Fibroblast of lung (primary cell): ENCODE data around the gene PRDM16. TPM values are rescaled to one million over a fixed set of nuclear protein-coding genes. Genes with fewer than 3 reads are reported as not detected.

ENCODE experiments used
- DNase-seq, 2 donors: peaks; one replicate each; pipeline versions ENCODE4 v3.0.0 to v3.0.0-alpha.2; 2010; ENCODE audit warnings: low read depth in 2 of 2
- H2AFZ ChIP-seq: 2 replicates; pipeline ENCODE4 v1.5.1; 2012; ENCODE audit warnings: low read length, control low read depth, inconsistent platforms
- H3K27ac ChIP-seq: 2 replicates; pipeline ENCODE4 v1.5.1; 2011; ENCODE audit warnings: low read length, control low read depth; ENCODE audit not compliant: insufficient read depth
- H3K27me3 ChIP-seq: 2 replicates; pipeline ENCODE4 v1.5.1; 2011; ENCODE audit warnings: mild to moderate bottlenecking, low read length; ENCODE audit not compliant: control insufficient read depth, insufficient read depth
- H3K36me3 ChIP-seq: 2 replicates; pipeline ENCODE4 v1.5.1; 2011; ENCODE audit warnings: low read length; ENCODE audit not compliant: control insufficient read depth, insufficient read depth
- H3K4me1 ChIP-seq: 2 replicates; pipeline ENCODE4 v1.5.1; 2011; ENCODE audit warnings: low read length; ENCODE audit not compliant: control insufficient read depth, insufficient read depth; ENCODE audit errors: extremely low read depth
- H3K4me2 ChIP-seq: 2 replicates; pipeline ENCODE4 v1.5.1; 2011; ENCODE audit warnings: low read length, control low read depth; ENCODE audit not compliant: insufficient read depth; ENCODE audit errors: extremely low read depth
- H3K4me3 ChIP-seq, 4 experiments: fragments of 200-600 bp in 1 of 4; sonication (generic) in 1 of 4; replicated peaks in 1 of 4; 2 replicates each; pipeline ENCODE4 v1.5.1; 2011 to 2016; ENCODE audit warnings: low read length in 4 of 4, low read depth in 3 of 4, mild to moderate bottlenecking in 3 of 4, control low read depth in 2 of 4, inconsistent platforms in 1 of 4, mixed read lengths in 1 of 4; ENCODE audit not compliant: insufficient read depth in 1 of 4; ENCODE audit errors: control extremely low read depth in 1 of 4
- H3K79me2 ChIP-seq: 2 replicates; pipeline ENCODE4 v1.5.1; 2012; ENCODE audit warnings: mild to moderate bottlenecking, low read length, inconsistent platforms; ENCODE audit not compliant: control insufficient read depth, insufficient read depth
- H3K9ac ChIP-seq: 2 replicates; pipeline ENCODE4 v1.5.1; 2011; ENCODE audit warnings: mild to moderate bottlenecking, low read length, control low read depth; ENCODE audit not compliant: insufficient read depth
- H3K9me3 ChIP-seq: 2 replicates; pipeline ENCODE4 v1.5.1; 2012; ENCODE audit warnings: low read depth, low read length; ENCODE audit not compliant: control insufficient read depth, insufficient read depth
- H4K20me1 ChIP-seq: 2 replicates; pipeline ENCODE4 v1.5.1; 2011; ENCODE audit warnings: low read length; ENCODE audit not compliant: control insufficient read depth, insufficient read depth; ENCODE audit errors: extremely low read depth
- CTCF ChIP-seq, 2 donors: IDR thresholded peaks in 1 of 2; conservative IDR thresholded peaks in 1 of 2; 1 replicate in 1 of 2; 2 replicates in 1 of 2; pipeline ENCODE4 v1.5.1; 2011 to 2012; ENCODE audit warnings: low read length in 2 of 2, control low read depth in 1 of 2, inconsistent platforms in 1 of 2, low read depth in 1 of 2, mild to moderate bottlenecking in 1 of 2
- EZH2 ChIP-seq: IDR thresholded peaks from 2 replicates; pipeline ENCODE4 v1.5.1; 2012; ENCODE audit warnings: low read length, control low read depth, mild to moderate bottlenecking; ENCODE audit errors: missing control alignments
- polyA plus RNA-seq, 2 donors: library from polyadenylated mRNA; depleted of rRNA in 1 of 2; stranded (reverse) in 1 of 2; unstranded in 1 of 2; fragments of >200 nt; gene quantifications; 2 replicates each; pipeline ENCODE4 v1.2.1, GENCODE V29; 2011 to 2012; ENCODE audit warnings: missing spikeins in 1 of 2
- total RNA-seq: library from RNA; depleted of rRNA; stranded (reverse); fragments of >200 nt; gene quantifications from 2 replicates; pipeline ENCODE4 v1.2.1, GENCODE V29; 2014

The PRDM16 gene
- total and polyA plus RNA-seq, 2 donors (not counting 1 experiment from before 2014, with no cell fraction given) = 0.30 to 1.8 TPM

GRCh38 chr1:3356827-3357460 is 287.9 kb downstream of the PRDM16 start:
- no peaks in the 10 kb centered on the region for H3K4me1 ChIP-seq
- no peaks in the 10 kb centered on the region for H3K79me2 ChIP-seq
- no peak overlapping the region for H3K4me2 ChIP-seq
- H3K27ac ChIP-seq = no peak overlapping the region
- H2AFZ ChIP-seq = no peak overlapping the region
- H3K36me3 ChIP-seq = no peaks in the 10 kb centered on the region
- TF ChIP-seq EZH2 = no peak
- no peak for TF ChIP-seq CTCF (conservative IDR thresholded peaks at IDR 0.05 in 1 of 2, IDR thresholded peaks at IDR 0.05 in 1 of 2; ENCODE audit: low read depth in 1 of 2, low read length in 2 of 2)
- no peaks in the 10 kb centered on the region for H3K9me3 ChIP-seq
- H3K27me3 ChIP-seq = no peaks in the 10 kb centered on the region
- no peak overlapping the region for H3K4me3 ChIP-seq
- no peak for DNase-seq
- H3K9ac ChIP-seq = no peak overlapping the region
- no peaks in the 10 kb centered on the region for H4K20me1 ChIP-seq

- H3K9ac ChIP-seq = no peak overlapping the region
- H3K4me1 ChIP-seq = no peaks in the 10 kb centered on the region
- H3K36me3 ChIP-seq = no peaks in the 10 kb centered on the region
- H3K27me3 ChIP-seq = no peaks in the 10 kb centered on the region
- TF ChIP-seq EZH2 = no peak
- TF ChIP-seq CTCF (conservative IDR thresholded peaks at IDR 0.05 in 1 of 2, IDR thresholded peaks at IDR 0.05 in 1 of 2; ENCODE audit: low read depth in 1 of 2, low read length in 2 of 2) = no peak
- no peak overlapping the region for H3K4me2 ChIP-seq
- no peaks in the 10 kb centered on the region for H3K79me2 ChIP-seq
- no peak overlapping the region for H2AFZ ChIP-seq
- DNase-seq = no peak
- H4K20me1 ChIP-seq = no peaks in the 10 kb centered on the region
- no peaks in the 10 kb centered on the region for H3K9me3 ChIP-seq
- no peak overlapping the region for H3K27ac ChIP-seq
- no peak overlapping the region for H3K4me3 ChIP-seq
Measured at GRCh38 chr1:3357526-3358297, 288.7 kb downstream of the PRDM16 start.

- H3K27ac ChIP-seq = no peak overlapping the region
- no peaks in the 10 kb centered on the region for H3K27me3 ChIP-seq
- H3K36me3 ChIP-seq = no peaks in the 10 kb centered on the region
- TF ChIP-seq CTCF (conservative IDR thresholded peaks at IDR 0.05 in 1 of 2, IDR thresholded peaks at IDR 0.05 in 1 of 2; ENCODE audit: low read depth in 1 of 2, low read length in 2 of 2) (no peak), EZH2 (no peak)
- H2AFZ ChIP-seq = no peak overlapping the region
- no peaks in the 10 kb centered on the region for H4K20me1 ChIP-seq
- H3K79me2 ChIP-seq = no peaks in the 10 kb centered on the region
- no peak for DNase-seq
- H3K4me1 ChIP-seq = no peaks in the 10 kb centered on the region
- H3K4me2 ChIP-seq = no peak overlapping the region
- no peak overlapping the region for H3K4me3 ChIP-seq
- H3K9me3 ChIP-seq = no peaks in the 10 kb centered on the region
- H3K9ac ChIP-seq = no peak overlapping the region
Measured at GRCh38 chr1:3359351-3359750, 290.3 kb downstream of the PRDM16 start.
